Measurements from ENCODE around the gene P2RX3.
"Not testable (repeated sequence)": the region's sequence is repeated elsewhere in the genome, so short reads cannot be mapped to it uniquely, and the experiment has no call there.

Gene P2RX3

GRCh38 chr11:57348636-57349313, 10.6 kb downstream of the P2RX3 start:
- no peak for DNase-seq (ENCODE audit: low read depth)

GRCh38 chr11:57349491-57350274, 11.5 kb downstream of the P2RX3 start:
- peak; percentile 37 for DNase-seq (ENCODE audit: low read depth)

- no peak for DNase-seq (ENCODE audit: low read depth)
Measured at GRCh38 chr11:57353036-57353435, 14.9 kb downstream of the P2RX3 start.

- no peak for DNase-seq (ENCODE audit: low read depth)
Measured at GRCh38 chr11:57353446-57353845, 15.3 kb downstream of the P2RX3 start.

- DNase-seq (ENCODE audit: low read depth) = no peak
Measured at GRCh38 chr11:57353852-57354251, 15.7 kb downstream of the P2RX3 start.

- DNase-seq (ENCODE audit: low read depth) = no peak
Measured at GRCh38 chr11:57354699-57355098, 16.5 kb downstream of the P2RX3 start.

- no peak for DNase-seq (ENCODE audit: low read depth)
Measured at GRCh38 chr11:57356268-57356667, 18.1 kb downstream of the P2RX3 start.

GRCh38 chr11:57357310-57357709, 19.2 kb downstream of the P2RX3 start:
- DNase-seq (ENCODE audit: low read depth) = no peak

- no peak for DNase-seq (ENCODE audit: low read depth)
Measured at GRCh38 chr11:57357856-57358255, 19.7 kb downstream of the P2RX3 start.

- DNase-seq (ENCODE audit: low read depth) = no peak
Measured at GRCh38 chr11:57358543-57358961, 20.4 kb downstream of the P2RX3 start.

- DNase-seq (ENCODE audit: low read depth) = no peak
Measured at GRCh38 chr11:57358991-57359390, 20.8 kb downstream of the P2RX3 start.

- no peak for DNase-seq (ENCODE audit: low read depth)
Measured at GRCh38 chr11:57359396-57359795, 21.2 kb downstream of the P2RX3 start.

- no peak for DNase-seq (ENCODE audit: low read depth)
Measured at GRCh38 chr11:57359896-57360690, 21.9 kb downstream of the P2RX3 start.

GRCh38 chr11:57360991-57361390, 22.8 kb downstream of the P2RX3 start:
- DNase-seq (ENCODE audit: low read depth) = no peak

GRCh38 chr11:57361420-57361819, 23.3 kb downstream of the P2RX3 start:
- DNase-seq (ENCODE audit: low read depth) = not testable (repeated sequence)

- DNase-seq (ENCODE audit: low read depth) = no peak
Measured at GRCh38 chr11:57361926-57362325, 23.8 kb downstream of the P2RX3 start.

- no peak for DNase-seq (ENCODE audit: low read depth)
Measured at GRCh38 chr11:57363131-57364080, 25.3 kb downstream of the P2RX3 start.

GRCh38 chr11:57364851-57365660, 26.9 kb downstream of the P2RX3 start:
- DNase-seq (ENCODE audit: low read depth) = no peak

- no peak for DNase-seq (ENCODE audit: low read depth)
Measured at GRCh38 chr11:57368106-57368844, 30.1 kb downstream of the P2RX3 start.

- no peak for DNase-seq (ENCODE audit: low read depth)
Measured at GRCh38 chr11:57368845-57369232, 30.7 kb downstream of the P2RX3 start.

All from T follicular helper cell (primary cell).